Measurements from ENCODE around the gene GUCY1B1.

The GUCY1B1 gene

DNA sequence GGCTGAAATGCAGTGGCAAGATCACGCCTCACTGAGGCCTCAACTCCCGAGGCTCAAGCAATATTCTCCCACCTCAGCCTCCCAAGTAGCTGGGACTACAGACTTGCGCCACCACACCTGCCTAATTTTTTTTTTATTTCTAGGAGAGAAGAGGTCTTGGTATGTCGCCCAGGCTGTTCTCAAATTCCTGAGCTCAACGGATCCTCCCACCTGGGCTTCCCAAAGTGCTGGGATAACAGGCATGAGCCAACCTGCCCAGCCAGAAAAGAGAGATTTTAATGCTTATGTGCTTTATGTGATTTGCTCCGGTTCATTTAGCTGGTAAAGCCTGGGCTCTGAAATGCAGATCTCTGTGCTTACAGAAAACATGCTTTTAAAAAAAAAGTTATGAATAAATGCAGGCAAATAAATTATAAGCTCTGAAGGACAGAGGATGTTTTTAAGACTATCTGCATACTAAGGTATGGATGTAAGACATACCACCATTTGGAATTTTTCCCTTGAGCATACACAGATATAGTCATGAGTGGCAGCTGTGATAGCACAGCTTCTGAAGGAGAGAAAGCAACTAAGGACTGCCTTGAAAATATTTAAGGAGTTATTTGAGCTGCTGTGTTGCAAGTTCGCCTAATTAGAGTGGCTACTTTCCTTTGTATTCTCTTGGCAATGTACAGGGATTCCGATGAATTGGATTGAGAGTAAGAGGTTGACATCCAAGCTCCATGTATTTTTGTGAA is 13.8 kb downstream of the GUCY1B1 start:
- TF ChIP-seq, protein P1, sequence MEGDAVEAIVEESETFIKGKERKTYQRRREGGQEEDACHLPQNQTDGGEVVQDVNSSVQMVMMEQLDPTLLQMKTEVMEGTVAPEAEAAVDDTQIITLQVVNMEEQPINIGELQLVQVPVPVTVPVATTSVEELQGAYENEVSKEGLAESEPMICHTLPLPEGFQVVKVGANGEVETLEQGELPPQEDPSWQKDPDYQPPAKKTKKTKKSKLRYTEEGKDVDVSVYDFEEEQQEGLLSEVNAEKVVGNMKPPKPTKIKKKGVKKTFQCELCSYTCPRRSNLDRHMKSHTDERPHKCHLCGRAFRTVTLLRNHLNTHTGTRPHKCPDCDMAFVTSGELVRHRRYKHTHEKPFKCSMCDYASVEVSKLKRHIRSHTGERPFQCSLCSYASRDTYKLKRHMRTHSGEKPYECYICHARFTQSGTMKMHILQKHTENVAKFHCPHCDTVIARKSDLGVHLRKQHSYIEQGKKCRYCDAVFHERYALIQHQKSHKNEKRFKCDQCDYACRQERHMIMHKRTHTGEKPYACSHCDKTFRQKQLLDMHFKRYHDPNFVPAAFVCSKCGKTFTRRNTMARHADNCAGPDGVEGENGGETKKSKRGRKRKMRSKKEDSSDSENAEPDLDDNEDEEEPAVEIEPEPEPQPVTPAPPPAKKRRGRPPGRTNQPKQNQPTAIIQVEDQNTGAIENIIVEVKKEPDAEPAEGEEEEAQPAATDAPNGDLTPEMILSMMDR (IDR thresholded peaks at IDR 0.05; ENCODE audit: low read depth, low read length): no peak
- H3K4me3 ChIP-seq (ENCODE audit: low read depth, low read length): no peak overlapping the region

DNA sequence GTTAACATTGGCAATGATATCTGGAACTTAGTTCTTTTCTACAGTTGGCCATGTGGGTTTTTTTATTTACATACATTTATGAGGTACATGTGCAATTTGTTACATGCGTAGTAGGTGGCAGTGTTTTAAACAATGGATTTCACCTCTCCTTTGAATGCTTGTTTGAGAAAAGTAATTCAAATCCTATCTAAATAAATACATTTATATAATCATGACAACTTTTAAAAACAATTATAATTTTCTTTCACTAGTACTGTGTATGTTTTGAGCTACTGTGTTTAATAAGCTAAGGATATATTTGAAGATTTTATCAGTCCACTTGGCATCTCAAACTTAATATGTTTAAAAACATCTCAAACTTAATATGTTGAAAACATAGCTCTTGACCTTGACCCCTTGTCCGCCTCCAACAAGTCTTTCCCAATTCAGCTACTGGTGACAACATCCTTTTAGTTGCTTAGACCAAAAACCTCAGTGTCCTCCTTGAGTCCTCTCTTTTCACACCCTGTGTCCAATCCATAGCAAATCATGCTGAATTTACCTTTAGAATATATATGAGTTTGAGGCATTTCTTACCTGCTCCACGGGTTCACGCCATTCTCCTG is 14.5 kb downstream of the GUCY1B1 start:
- no peak overlapping the region for H3K4me3 ChIP-seq (ENCODE audit: low read depth, low read length)
- TF ChIP-seq, protein P1 (IDR thresholded peaks at IDR 0.05; ENCODE audit: low read depth, low read length): no peak

DNA sequence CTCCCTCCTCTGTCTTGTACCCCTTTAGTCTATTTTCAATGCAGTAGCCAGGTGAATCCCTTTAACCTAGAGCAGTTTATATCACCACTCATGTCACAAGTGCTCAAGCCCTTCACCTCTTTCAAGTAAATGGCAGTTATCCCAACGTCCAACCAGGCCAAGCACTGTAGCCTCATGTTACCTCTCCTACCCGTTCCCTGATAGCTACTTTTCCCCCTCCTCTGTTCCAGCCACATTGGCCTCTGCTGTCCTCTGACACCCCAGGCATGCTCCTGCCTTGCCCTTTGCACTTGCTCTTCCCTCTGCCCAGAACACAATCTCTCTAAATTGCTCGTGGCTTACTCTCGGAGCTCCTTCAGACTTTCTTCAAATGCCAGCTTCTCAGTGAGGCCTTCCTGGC is 15.2 kb downstream of the GUCY1B1 start:
- TF ChIP-seq, protein P1 (IDR thresholded peaks at IDR 0.05; ENCODE audit: low read depth, low read length): no peak
- no peak overlapping the region for H3K4me3 ChIP-seq (ENCODE audit: low read depth, low read length)

DNA sequence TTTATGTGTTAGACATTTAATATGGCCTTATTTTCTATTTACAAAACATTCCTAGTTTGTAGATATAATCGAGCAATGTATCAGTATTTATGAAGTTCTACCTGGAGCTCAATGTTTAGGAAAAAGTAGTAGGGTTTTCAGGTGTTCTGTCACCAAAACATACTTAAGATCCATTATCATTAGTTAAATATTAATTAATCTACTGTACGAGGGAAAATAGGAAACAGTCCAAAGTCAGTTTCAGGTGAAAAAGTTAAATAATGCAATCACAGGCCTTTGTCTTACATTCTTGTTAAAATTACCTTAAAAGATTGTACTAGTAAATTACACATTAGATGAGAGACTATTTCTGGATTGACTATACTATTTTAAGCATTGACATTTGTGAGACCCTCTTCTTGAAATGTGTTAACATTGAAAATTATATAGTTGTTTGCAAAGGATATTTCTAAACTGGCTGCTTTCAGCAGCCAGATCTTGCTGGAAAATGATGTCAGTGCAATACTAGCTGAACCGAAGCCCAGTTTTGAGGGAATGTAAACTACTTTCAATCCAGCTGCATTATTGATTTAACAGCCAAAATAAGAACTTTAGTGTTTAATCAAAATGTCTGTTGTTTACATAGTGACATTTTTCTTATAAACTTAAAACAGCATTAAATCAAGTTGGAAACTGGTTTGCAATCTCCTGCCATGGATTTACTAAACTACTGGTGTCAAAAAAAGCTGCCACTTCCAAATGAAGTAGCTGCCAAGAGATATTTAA is 19.3 kb downstream of the GUCY1B1 start:
- no peak overlapping the region for H3K4me3 ChIP-seq (ENCODE audit: low read depth, low read length)
- TF ChIP-seq, protein P1 (IDR thresholded peaks at IDR 0.05; ENCODE audit: low read depth, low read length): no peak

DNA sequence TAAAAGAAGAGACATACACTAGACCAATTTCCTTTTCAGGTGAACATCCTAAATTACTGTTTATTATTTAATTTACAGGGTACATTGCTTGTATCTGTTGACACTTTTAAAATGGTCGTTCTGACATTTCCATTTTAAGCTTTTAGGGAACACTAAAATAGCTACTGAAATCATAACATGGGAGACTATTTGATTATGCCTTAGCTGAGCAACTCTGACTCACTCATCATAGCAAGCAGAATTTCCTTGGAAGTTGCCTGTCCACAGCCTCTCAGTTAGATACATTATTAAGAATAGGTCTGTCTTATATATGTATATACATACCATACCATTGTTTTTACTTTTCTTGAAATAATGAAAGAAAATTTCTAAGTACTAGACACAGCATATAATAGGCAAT is 22.0 kb downstream of the GUCY1B1 start:
- TF ChIP-seq, protein P1 (IDR thresholded peaks at IDR 0.05; ENCODE audit: low read depth, low read length): no peak
- no peak overlapping the region for H3K4me3 ChIP-seq (ENCODE audit: low read depth, low read length)

DNA sequence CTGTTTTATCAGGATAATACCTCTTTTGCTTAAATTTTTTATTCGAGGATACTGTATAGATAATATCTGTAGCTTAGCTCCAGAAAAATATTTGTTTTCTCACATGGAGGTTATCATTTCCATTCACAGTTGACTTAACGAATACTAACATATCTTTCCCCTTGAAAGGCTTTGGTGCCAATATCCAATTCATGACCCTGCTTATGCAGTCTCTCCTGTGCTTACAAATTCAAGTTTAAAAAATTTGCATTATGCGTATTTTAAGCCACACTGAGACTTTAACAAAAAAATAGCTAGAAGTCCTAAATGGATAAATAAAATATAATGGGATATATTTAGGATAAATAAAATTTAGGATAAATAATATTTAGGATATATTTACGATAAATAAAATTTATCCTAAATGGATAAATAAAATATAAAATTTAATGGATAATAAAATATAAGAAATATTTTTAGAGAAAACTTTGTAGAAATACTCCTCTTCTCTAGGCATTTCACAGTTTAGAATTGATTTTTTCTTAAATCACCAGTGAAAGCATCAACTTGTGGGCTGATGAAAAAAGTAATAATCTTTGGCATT is 22.5 kb downstream of the GUCY1B1 start:
- H3K4me3 ChIP-seq (ENCODE audit: low read depth, low read length): no peak overlapping the region
- TF ChIP-seq, protein P1 (IDR thresholded peaks at IDR 0.05; ENCODE audit: low read depth, low read length): no peak
